ENCODE results near the gene FOXI2. TPM values are rescaled to one million over a fixed set of nuclear protein-coding genes. Genes with fewer than 3 reads are reported as not detected.

FOXI2 gene
- total and polyA plus RNA-seq, 2 of the 4 experiments (the other 2 are of a cell fraction), result not detected

GRCh38 chr10:127790066-127790624 lies 53.2 kb downstream of the FOXI2 start:
- ATAC-seq (ENCODE audit: low read depth) (no peak), DNase-seq (no peak)
- Histone ChIP-seq H2BK20ac (ENCODE audit: low read depth, low read length) (no peak overlapping the region), H3K9me3 (ENCODE audit: control insufficient read depth, insufficient read depth, low read length) (peaks cover 5% of the 10 kb centered on the region), H3K4me2 (ENCODE audit: low read depth, low read length) (no peak overlapping the region), H3K4ac (ENCODE audit: low read depth, low read length) (no peak overlapping the region), H3K4me3 (ENCODE audit: insufficient read depth, low read depth, low read length) (no peak overlapping the region), H2BK120ac (ENCODE audit: low read depth, low read length) (no peak overlapping the region), H2BK15ac (ENCODE audit: low read depth, low read length) (no peak overlapping the region), H2AK9ac (replicated peaks; ENCODE audit: low read depth, low read length, poor library complexity) (no peak overlapping the region), H2AFZ (replicated peaks; ENCODE audit: low read length, poor library complexity) (no peak overlapping the region), H3K14ac (replicated peaks; ENCODE audit: low read depth, low read length) (no peak overlapping the region), H3K23ac (ENCODE audit: low read depth, low read length) (no peak overlapping the region), H3K79me1 (ENCODE audit: low read depth in 1 of 2, low read length in 2 of 2) (no peaks in the 10 kb centered on the region), H4K20me1 (ENCODE audit: insufficient read depth, low read length) (no peaks in the 10 kb centered on the region), H3K27me3 (ENCODE audit: control insufficient read depth, insufficient read depth, low read length) (no peaks in the 10 kb centered on the region), H4K5ac (ENCODE audit: low read depth, low read length) (no peak overlapping the region), H4K91ac (ENCODE audit: insufficient read depth, low read depth, low read length) (no peak overlapping the region), H3K9ac (ENCODE audit: low read depth, low read length) (no peak overlapping the region), H2BK5ac (ENCODE audit: low read depth, low read length, poor library complexity, severe bottlenecking) (no peak overlapping the region), H3K18ac (ENCODE audit: low read depth, low read length) (no peak overlapping the region), H3K9me1 (ENCODE audit: insufficient read depth, low read length) (no peaks in the 10 kb centered on the region), H3K36me3 (ENCODE audit: control insufficient read depth, insufficient read depth, low read length) (no peaks in the 10 kb centered on the region), H2AK5ac (ENCODE audit: low read depth, low read length) (no peak overlapping the region), H3K4me1 (ENCODE audit: control insufficient read depth, insufficient read depth, low read length) (no peaks in the 10 kb centered on the region), H3K27ac (ENCODE audit: insufficient read depth, low read length) (no peak overlapping the region), H3K56ac (ENCODE audit: extremely low read depth, insufficient read depth, low read length) (no peak overlapping the region), H4K8ac (ENCODE audit: low read depth in 2 of 2, low read length in 2 of 2) (no peak overlapping the region)
- in situ Hi-C loops (cut with MboI; ENCODE audit: low sequenced_read_pairs) (no loop called here), intact Hi-C loops (cut with micrococcal nuclease) (no loop called here), dilution Hi-C loops (cut with HindIII; ENCODE audit: low sequenced_read_pairs, unreplicated experiment) (no loop called here)
- ChIA-PET CTCF (no interaction called here), POLR2A (ENCODE audit: unreplicated experiment) (no interaction called here)
- 17% methylated on average over 1 of the region's 7 CpGs; no CpG with 5 or more reads in 1 of the 2 experiments for WGBS, 2 experiments (ENCODE audit: extremely low coverage in 2 of 2, insufficient read length in 1 of 2)
- TF ChIP-seq RFX5 (IDR thresholded peaks at IDR 0.05; ENCODE audit: low read depth, low read length) (no peak), CEBPB (IDR thresholded peaks at IDR 0.05; ENCODE audit: low read depth, low read length) (no peak), RAD21 (IDR thresholded peaks at IDR 0.05; ENCODE audit: low read length) (no peak), CHD1 (IDR thresholded peaks at IDR 0.05; ENCODE audit: low read depth, low read length) (no peak), BHLHE40 (IDR thresholded peaks at IDR 0.05; ENCODE audit: low read depth, low read length) (no peak), MAZ (IDR thresholded peaks at IDR 0.05; ENCODE audit: borderline replicate concordance, low read depth, low read length) (no peak), FOS (IDR thresholded peaks at IDR 0.05; ENCODE audit: low read depth, low read length) (no peak), RCOR1 (IDR thresholded peaks at IDR 0.05; ENCODE audit: insufficient replicate concordance, low read length) (no peak), NFE2L2 (IDR thresholded peaks at IDR 0.05; ENCODE audit: low read depth, low read length) (no peak)
- no TSS peak for BruUV-seq (replicated peaks)

Other genes starting within 250 kb of the FOXI2 start
- gene NPS, start 187.9 kb upstream of the FOXI2 start, total RNA-seq (2012; rRNA removed), result not detected in 2 replicates
- not detected in 2 replicates for gene NPS, start 187.9 kb upstream of the FOXI2 start, polyA plus RNA-seq (2012; rRNA removed)
- not detected in 2 replicates for gene CLRN3, start 155.8 kb downstream of the FOXI2 start, total RNA-seq (2012; rRNA removed)
- not detected in 2 replicates for gene CLRN3, start 155.8 kb downstream of the FOXI2 start, polyA plus RNA-seq (2012; rRNA removed)
- gene PTPRE, start 169.9 kb downstream of the FOXI2 start, total RNA-seq (2012; rRNA removed), result 0.54 and 0.56 TPM in 2 replicates
- 0.26 and 0.34 TPM in 2 replicates for gene PTPRE, start 169.9 kb downstream of the FOXI2 start, polyA plus RNA-seq (2012; rRNA removed)